ENCODE data around the gene KLHL42.

GRCh38 chr12:27787559-27787958 lies 7.5 kb downstream of the KLHL42 start:
- TF ChIP-seq POLR2A (IDR thresholded peaks at IDR 0.05; ENCODE audit: low read depth, low read length) (no peak), TAF1 (IDR thresholded peaks at IDR 0.05; ENCODE audit: borderline replicate concordance, low read depth, low read length) (no peak)

Data from GM12892 (cell line).